ENCODE measurements around the gene CDC42EP3. TPM values are rescaled to one million over a fixed set of nuclear protein-coding genes. Genes with fewer than 3 reads are reported as not detected.

CDC42EP3 gene, protein sequence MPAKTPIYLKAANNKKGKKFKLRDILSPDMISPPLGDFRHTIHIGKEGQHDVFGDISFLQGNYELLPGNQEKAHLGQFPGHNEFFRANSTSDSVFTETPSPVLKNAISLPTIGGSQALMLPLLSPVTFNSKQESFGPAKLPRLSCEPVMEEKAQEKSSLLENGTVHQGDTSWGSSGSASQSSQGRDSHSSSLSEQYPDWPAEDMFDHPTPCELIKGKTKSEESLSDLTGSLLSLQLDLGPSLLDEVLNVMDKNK
- polyA plus RNA-seq (ENCODE audit: insufficient read length): 49.6 TPM
- long read RNA-seq, donor 1, full-length matches to known transcripts: 20 of 20 reads
- long read RNA-seq, donor 1, partial matches to known transcripts: 0 of 20 reads
- long read RNA-seq, donor 1, other reads (novel, unspliced or antisense): 0 of 20 reads
- long read RNA-seq, donor 2, full-length matches to known transcripts: 15 of 15 reads
- long read RNA-seq, donor 2, partial matches to known transcripts: 0 of 15 reads
- long read RNA-seq, donor 2, other reads (novel, unspliced or antisense): 0 of 15 reads
- long read RNA-seq, donor 3, full-length matches to known transcripts: 13 of 13 reads
- long read RNA-seq, donor 3, partial matches to known transcripts: 0 of 13 reads
- long read RNA-seq, donor 3, other reads (novel, unspliced or antisense): 0 of 13 reads
- long read RNA-seq, donor 4, full-length matches to known transcripts: 3 of 3 reads
- long read RNA-seq, donor 4, partial matches to known transcripts: 0 of 3 reads
- long read RNA-seq, donor 4, other reads (novel, unspliced or antisense): 0 of 3 reads
- long read RNA-seq, donor 5, full-length matches to known transcripts: 20 of 20 reads
- long read RNA-seq, donor 5, partial matches to known transcripts: 0 of 20 reads
- long read RNA-seq, donor 5, other reads (novel, unspliced or antisense): 0 of 20 reads
- long read RNA-seq, donor 6, full-length matches to known transcripts: 29 of 29 reads
- long read RNA-seq, donor 6, partial matches to known transcripts: 0 of 29 reads
- long read RNA-seq, donor 6, other reads (novel, unspliced or antisense): 0 of 29 reads
- long read RNA-seq, donor 7, full-length matches to known transcripts: 25 of 25 reads
- long read RNA-seq, donor 7, partial matches to known transcripts: 0 of 25 reads
- long read RNA-seq, donor 7, other reads (novel, unspliced or antisense): 0 of 25 reads
- long read RNA-seq, donor 8, full-length matches to known transcripts: 14 of 14 reads
- long read RNA-seq, donor 8, partial matches to known transcripts: 0 of 14 reads
- long read RNA-seq, donor 8, other reads (novel, unspliced or antisense): 0 of 14 reads

DNA sequence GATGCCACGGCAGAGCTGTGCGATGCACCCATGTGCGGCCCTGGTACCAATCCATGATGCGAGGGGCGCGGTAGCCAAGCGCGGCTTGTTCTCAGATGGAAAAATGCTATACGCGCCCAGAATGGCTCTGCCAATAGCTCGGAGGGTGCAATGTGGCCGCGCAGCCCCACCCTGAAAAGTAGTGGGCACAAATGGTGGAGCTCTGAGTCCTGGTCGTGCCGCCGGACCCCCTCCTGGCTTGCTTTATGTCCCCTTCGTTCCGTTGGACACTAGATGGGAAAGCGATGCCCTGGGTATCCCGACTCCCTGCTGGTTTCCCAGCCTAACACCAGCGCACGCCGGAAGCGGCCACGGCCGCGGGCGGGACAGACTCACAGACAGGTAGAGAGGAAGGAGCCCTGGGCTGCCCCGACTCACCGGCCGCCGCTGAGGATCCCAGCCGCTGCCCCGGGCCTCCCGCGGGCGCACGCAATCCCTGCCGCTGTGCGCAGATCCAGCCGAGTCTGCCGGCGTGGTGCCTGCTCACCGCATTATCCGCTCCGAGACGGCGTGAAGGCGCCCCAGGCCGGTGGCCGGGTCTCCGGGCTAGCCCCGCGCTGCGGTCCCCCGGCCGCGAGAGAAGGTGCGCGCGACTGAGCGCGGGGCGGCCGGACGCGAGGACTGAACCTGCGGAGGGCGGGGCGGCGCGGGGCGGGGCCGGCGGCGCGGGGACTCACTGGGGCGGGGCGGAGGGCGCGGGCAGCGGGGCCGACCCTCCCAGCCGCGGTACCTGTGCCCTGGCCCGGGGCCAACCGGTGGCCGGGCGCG lies at the start of gene CDC42EP3:
TSS of gene CDC42EP3 (minus strand) at position 634 of the 807 bp plus-strand sequence. CDS start 25,055 bp downstream, outside the sequence.
- DNase-seq: peak; percentile 52

DNA sequence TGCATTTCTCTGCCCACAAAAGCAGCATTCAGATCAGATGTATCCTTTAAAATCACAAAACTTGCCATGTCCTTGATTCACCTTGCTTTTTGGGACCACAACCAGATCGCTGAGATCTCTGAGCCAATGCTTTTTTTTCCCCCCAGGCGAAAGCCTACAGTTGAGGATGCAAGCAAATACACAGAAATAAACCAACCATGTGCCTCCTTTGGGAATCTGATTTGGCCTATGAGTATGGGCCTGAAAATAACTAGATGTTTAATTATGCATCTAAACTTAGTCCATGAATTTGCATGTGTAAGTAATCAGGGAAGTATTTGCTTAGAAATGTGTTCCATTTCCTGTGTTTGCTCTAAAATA lies 49.7 kb upstream of the CDC42EP3 start:
- DNase-seq: no peak

DNA sequence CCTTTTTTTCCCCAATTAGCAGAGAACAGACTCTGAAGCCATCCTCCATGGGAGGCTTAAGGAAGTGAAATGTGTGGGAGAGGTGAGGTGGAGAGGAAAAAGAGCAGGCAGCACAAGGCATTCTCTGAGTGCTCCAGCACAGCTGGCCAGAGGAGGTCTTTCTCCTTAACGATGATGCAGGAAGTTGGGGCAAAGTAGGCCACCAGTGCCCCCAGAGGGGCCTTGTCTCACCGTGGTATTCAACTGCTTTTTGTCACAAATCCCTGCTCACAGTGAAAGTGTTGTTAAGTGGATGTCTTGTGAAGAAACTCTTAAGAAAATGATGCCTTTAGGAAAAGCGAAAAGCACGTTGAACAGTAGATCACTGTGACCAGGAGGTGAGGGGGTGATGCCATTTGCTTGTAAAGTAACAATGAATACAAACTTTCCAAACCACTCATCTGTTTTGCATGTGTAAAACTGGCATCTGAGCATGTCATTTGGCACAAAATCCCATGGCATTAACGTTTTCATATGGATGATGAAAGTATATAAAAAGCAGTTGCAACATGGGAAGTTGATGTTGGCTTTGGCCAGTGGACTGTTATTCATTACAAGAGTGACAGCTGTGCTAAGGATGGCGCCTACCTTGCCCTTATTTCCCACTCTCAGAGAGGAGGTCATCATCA lies 49.2 kb upstream of the CDC42EP3 start:
- DNase-seq: no peak

DNA sequence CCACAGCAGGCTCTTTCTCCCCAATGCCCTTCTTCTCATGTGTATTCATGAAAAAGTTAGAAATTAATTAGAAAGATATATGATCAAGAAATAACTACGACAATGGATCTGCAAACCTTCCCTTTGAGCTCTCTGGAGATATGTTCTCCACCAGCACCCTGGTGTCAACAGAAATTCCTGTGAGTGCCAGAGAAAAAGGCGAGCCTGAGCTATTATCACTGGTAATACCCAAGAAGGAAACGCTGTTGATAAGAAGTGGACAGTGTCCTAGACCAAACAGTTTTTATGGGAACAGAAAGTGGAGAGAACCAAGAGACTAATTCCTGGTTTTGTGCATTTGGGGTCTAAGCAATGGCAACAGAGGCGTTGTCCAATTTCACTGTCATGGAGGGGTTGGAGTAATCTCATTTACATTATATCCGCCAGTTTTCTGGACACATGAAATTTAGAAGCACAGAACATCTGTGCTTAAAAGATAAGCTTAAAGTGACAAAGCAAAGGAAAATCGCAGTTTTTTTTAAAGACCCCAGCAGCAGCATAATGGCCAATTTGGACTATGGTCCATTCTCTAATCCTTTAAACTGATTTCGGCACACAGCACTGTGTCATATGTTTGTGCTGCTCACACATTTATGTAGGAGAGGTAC lies 47.2 kb upstream of the CDC42EP3 start:
- no peak for DNase-seq

DNA sequence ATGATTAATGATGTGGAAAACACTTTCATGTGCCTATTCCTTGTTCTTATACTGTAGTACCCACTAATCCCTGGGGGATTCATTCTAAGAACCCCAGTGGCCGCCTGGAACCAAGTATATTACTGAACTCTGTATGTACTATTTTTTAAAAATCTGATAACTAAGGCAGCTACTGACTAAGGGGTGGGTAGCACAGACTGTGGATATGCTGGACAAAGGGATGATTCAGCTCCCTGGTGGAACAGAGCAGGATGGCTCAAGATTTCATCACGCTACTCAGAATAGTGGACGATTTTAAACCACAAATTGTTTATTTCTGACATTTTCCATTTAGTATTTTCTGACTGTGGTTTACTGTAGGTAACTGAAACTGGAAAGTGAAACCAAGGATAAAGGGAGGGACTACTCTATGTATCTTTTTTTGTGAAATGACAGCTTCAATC lies 41.8 kb upstream of the CDC42EP3 start:
- no peak for DNase-seq

DNA sequence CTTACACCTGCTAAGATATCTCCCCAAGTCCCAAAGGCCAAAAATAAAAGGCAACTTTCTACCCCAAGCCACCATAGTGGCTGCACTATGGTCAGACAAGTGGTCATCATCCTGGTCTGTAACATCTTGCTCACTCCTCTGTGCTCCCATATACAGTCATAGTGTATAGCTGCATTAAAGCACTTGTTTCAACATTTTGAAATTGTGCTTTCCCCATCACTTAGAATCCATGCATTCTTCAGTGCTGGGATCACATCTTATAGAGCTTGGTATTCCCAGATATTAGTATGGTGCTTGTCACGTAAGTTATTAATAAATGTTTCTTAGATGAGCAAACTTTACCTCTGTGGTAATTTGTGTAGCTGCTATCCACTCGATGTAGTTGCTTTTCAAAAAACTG lies 40.4 kb upstream of the CDC42EP3 start:
- no peak for DNase-seq

DNA sequence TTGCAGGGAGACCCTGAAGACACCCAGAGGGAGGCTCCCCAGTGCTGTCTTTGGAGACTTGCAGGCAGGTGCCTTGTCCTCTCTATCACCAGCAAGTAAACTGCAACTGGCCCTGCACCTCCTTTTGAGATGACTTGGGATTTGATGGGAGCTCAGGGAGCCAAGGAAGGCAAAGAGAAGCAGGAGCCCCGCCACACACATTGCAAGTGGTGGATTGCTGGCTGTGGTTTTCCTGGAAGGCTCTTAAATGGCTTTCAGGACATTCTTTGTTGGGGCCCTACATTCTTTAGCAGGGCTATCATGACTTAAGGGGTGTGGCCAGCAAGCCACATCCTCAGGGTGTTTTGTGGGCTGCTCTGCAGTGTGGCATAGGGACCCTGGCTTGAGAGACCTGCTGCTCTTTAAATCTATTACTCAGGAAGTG lies 39.9 kb upstream of the CDC42EP3 start:
- DNase-seq: no peak

DNA sequence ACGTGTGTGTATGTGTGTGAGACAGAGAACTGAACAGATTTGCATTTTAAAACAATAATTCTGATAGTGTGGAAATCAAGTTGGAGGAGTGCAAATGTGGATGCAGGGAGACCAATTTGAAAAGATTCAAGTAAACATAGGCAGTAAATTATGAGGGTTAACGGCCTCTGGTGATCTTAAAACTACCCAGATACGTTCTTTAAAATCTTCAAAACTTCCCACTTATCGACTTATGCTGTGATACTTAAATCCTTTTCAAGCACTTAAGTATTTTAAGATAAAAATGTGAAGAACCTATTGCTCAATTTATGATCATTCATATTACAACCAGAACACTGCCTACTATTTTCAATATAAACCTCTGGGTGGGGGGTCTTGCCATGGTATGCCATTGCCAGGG lies 37.7 kb upstream of the CDC42EP3 start:
- DNase-seq: no peak

DNA sequence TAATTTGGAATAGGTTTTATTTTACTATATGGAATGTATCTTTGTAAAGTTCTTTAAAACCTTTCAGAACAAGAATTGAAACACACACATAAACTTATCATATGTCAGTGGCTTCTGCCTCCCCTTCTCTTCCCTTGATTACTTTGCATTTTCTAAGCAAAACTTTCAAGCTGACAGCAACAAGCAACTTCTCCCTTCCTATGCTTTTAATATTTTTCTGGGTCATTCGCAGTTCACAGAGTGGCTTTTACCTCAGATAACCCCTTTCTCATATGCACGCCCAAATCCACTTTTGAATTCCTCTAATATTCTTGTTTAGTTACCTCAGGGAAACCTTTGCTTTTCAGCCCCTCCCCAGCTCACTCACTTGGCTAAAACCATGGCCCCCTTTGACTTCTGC lies 36.7 kb upstream of the CDC42EP3 start:
- no peak for DNase-seq

DNA sequence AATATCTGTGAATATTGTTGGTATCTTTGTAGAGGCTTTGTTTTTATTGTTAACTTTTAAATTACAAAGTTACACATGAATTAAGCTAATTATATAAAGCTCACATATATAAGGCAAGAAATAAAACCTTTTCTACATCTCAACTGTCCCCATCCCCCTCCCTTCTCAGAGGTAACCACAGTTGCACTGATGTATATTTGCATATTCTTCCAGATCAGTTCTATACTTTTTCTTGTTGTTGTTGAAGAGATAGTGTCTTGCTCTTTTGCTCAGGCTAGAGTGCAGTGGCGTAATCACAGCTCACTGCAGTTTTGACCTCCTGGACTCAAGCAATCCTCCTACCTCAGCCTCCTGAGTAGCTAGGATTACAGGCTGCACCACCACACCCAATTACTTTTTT lies 36.0 kb upstream of the CDC42EP3 start:
- DNase-seq: no peak

DNA sequence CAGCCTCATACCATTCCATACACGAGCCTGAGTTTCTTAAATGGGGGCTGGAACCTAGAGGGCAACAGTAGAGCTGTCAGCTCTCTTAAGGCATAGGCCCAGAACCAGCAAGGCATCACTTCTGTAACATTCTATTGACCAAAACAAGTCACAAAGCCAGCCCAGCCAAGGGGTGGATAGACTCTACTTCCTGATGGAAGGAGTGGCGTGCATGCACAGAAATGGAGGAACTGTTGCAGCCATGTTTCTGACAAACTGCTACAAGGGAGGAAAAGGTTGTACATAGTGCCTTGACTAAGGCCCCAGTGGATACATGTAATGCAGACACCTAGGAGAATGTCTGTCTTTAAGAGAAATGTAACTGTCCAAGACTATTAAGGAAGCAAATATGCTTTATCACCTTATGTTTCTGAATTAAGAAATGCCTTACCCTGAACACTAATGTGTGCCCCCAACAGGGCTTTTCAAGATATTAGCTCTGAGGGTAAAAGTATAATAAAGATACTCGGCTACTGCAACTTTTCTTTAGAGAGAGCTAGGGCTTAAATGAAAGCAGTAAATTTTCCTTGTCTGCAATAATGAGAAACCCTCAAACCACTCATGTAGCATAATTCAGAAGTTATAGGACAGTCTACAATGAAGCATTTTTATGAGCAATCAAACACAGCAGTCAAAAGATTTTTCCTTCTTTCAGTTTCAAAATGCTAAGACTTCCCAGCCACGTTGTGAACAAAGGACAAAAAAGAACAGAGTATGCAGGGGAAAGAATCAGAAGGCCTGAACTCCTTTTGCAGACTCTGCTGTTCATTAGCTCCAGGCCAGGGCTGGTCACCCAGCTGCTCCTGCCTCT lies 35.1 kb upstream of the CDC42EP3 start:
- DNase-seq: no peak

DNA sequence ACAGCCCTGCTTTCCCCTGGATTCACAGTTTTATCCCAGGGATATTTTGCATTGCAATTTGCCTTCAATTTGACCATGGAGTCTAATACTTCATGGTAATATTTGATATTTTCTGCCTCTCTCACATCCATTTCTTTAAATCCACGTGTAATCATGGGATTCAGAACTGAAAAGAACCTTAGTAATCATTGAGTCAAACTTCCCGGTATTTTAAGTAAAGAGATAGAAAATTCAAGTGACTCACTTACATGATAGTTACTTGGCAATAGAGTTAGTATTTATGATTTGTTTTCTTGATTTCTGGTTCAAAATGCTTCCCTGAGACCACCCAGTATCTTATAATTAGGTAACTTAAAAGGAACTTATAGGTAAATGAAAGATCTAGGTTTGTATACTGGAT lies 33.7 kb upstream of the CDC42EP3 start:
- no peak for DNase-seq

DNA sequence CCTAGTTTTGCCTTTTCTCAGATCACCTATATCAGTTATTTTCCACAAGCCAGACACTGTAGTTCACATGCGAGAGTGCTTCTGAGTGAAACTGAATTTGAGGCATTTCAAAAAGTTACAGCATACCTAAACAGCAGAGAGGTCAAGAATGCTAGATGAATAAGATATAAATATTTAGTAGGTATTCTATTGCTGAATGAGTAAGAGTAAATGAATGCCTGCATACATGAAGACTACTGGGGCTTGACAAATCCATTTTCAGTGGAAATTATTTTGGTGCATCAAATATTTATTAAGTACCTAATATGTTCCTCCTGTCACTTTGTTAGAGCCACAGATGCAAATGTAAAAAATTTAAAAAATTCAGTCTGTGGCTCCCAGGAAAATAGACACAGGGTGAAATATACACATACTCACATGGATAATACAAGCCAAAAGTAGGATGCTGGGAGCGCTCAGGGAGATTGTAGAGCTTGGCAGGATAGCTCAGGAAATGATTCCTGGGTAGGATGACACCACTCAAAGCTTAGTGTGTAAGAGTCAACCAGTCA lies 27.6 kb upstream of the CDC42EP3 start:
- no peak for DNase-seq

DNA sequence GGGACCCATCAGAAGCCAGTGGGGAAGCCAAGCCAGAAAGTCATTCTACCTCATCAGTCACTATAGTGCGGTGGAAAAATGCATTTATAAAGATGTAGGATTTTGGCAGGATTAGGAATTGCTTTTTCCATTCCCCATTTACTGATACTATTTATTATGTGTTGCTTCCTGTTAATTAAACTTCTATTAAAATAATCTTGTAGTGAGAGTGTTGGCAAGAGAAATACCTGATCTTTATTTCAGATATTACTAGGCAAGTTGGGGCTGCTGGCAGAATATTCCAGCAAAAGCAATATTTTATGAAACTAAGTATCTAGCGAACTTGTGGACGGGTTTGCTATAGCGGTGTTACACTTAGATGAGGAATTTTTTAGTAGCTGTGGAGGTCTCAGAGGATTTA lies 23.9 kb upstream of the CDC42EP3 start:
- DNase-seq: no peak

DNA sequence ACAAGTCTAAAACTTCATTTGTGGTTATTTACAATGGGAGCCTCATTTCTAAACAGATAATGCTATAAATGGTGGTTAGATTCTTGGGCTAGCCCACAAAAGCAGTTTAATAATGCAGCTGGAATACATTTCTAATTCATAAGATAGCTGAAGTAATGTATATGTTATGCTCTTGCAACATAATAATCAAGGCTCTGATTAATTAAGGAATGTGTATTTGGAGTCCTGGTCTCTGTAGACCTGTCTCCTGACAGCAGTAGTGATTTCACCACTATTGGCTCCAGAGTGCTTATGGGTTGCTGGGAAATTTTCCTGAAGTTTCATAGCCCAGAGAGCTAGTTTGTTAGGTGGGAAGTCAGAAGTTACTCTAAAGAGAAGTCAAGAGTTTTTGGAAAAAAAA lies 21.3 kb upstream of the CDC42EP3 start:
- DNase-seq: no peak

DNA sequence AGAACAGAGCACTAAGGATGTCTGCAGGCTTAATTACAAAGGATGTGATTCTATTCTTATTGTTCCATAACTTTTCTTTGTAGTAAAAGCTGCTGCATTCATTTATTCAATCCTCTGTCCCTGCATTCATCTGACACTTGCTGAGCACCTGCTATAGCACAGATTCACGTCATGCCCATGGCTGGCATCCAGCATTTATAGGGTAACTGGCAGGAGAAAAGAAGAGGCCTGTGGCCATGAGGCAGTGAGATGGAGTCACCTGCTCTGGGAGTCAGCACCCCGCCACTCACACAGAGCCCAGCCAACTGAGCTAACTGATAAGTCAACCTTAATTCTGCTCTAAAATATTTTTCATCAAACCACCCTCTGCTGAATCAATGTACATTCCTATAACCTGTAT lies 18.3 kb upstream of the CDC42EP3 start:
- DNase-seq: no peak

DNA sequence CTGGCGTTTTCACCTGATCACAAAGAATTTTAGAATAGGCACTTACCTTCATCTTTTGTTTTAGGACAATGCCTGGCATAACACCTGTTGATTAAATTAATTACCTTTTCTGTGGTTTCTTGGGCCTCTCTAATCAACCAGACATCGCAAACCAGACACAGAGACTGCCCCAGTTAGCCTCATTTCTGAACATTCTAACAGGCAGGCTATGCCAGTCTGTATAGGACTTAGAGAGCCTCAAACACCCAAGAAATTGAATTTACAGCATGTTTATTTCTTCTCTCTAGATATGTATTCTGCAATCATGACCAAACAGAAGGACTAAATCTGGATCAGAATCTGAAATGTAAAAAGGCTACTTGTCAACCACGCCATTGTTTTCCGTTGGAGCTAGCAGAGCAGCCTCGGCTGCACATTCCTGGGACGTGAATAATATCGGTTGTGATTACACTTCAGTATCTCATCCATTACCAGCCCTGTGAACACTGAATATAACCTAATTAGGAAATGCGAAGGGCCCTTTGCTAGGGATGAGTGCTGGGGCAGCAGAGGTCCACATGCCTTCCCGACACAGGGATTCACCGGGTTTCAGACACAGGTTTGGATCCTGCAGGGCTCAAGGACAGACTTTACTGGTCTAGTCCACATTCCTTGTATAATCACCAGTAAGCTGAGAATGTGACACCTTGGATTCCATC lies 17.5 kb upstream of the CDC42EP3 start:
- no peak for DNase-seq

DNA sequence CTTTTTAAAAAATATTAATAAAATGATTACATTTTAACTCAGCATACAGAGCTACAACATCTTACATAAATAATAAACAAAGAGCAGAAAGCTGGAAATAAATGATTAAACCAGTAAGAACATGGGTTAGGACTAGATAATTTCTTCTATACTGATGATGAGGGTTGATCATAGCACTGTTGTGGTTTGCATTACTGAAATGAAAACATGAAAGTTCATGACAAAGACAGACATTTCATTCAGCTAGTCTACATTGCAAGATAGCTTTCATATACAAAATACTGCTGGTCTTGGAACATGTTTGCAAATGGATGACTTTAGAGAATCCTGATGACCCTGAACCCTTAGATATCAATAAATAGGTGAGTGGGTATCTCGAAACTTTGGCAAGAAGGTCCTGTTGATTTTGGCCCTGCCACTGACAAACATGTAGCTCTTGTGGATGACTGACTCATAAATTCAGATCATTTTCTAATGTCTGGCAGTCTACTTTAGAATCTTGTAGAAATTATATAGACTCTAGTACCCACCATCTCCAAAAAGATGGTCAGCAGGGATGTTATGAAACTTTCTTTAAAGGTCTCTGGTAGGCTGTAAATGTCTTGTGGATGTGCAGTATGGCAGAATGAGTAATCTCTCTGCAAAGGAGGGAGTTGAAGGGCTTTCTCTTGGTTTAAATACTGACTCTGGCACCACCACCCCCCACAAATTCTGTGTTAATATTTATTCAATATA lies 15.5 kb upstream of the CDC42EP3 start:
- no peak for DNase-seq
